Erythroblast (primary cell): ENCODE measurements around the gene GLI3.

Source experiments
- GATA1 ChIP-seq: IDR thresholded peaks from 2 replicates; pipeline ENCODE4 v1.6.1; 2011; ENCODE audit warnings: low read depth, mild to moderate bottlenecking, control low read depth, low read length, moderate library complexity
- POLR2A ChIP-seq: IDR thresholded peaks from 2 replicates; pipeline ENCODE4 v1.6.1; 2011; ENCODE audit warnings: mild to moderate bottlenecking, low read length

GRCh38 chr7:41948503-41948902 is 288.5 kb downstream of the GLI3 start:
- TF ChIP-seq POLR2A: no peak
- TF ChIP-seq GATA1: no peak
